Islet precursor cell (in vitro differentiated cells): ENCODE data around the gene PPP1CC.
"Not testable (repeated sequence)": the region's sequence is repeated elsewhere in the genome, so short reads cannot be mapped to it uniquely, and the experiment has no call there.

ENCODE experiments used
- DNase-seq: peaks from one replicate; pipeline ENCODE4 v3.0.0-alpha.2; 2018

Gene PPP1CC

GRCh38 chr12:110742718-110743570 lies at the start of gene PPP1CC:
TSS of gene PPP1CC (minus strand) at chr12:110742891. CDS start at chr12:110742707, 184 bp downstream.
- DNase-seq = peak; percentile 98

GRCh38 chr12:110791589-110791988 lies 48.9 kb upstream of the PPP1CC start:
- DNase-seq = no peak

GRCh38 chr12:110790301-110790700 lies 47.6 kb upstream of the PPP1CC start:
- no peak for DNase-seq

GRCh38 chr12:110786012-110786411 lies 43.3 kb upstream of the PPP1CC start:
- DNase-seq = no peak

GRCh38 chr12:110785240-110785639 lies 42.5 kb upstream of the PPP1CC start:
- DNase-seq = no peak

GRCh38 chr12:110782922-110783321 lies 40.2 kb upstream of the PPP1CC start:
- no peak for DNase-seq

- DNase-seq = no peak
These were observed 39.4 kb upstream of the PPP1CC start for GRCh38 chr12:110782094-110782493.

- no peak for DNase-seq
These were observed 37.8 kb upstream of the PPP1CC start for GRCh38 chr12:110780448-110780847.

- no peak for DNase-seq
These were observed 36.3 kb upstream of the PPP1CC start for GRCh38 chr12:110778833-110779577.

GRCh38 chr12:110776410-110776809 lies 33.7 kb upstream of the PPP1CC start:
- DNase-seq = no peak

GRCh38 chr12:110775997-110776396 lies 33.3 kb upstream of the PPP1CC start:
- no peak for DNase-seq

- no peak for DNase-seq
These were observed 32.1 kb upstream of the PPP1CC start for GRCh38 chr12:110774824-110775223.

GRCh38 chr12:110768960-110769359 lies 26.3 kb upstream of the PPP1CC start:
- no peak for DNase-seq

GRCh38 chr12:110767863-110768262 lies 25.2 kb upstream of the PPP1CC start:
- no peak for DNase-seq

GRCh38 chr12:110766311-110767154 lies 23.8 kb upstream of the PPP1CC start:
- no peak for DNase-seq

GRCh38 chr12:110765572-110765971 lies 22.9 kb upstream of the PPP1CC start:
- DNase-seq = not testable (repeated sequence)

GRCh38 chr12:110765111-110765510 lies 22.4 kb upstream of the PPP1CC start:
- DNase-seq = no peak

GRCh38 chr12:110763583-110763982 lies 20.9 kb upstream of the PPP1CC start:
- DNase-seq = no peak

GRCh38 chr12:110762891-110763290 lies 20.2 kb upstream of the PPP1CC start:
- DNase-seq = no peak

GRCh38 chr12:110760204-110760609 lies 17.5 kb upstream of the PPP1CC start:
- no peak for DNase-seq

- no peak for DNase-seq
These were observed 16.2 kb upstream of the PPP1CC start for GRCh38 chr12:110758922-110759321.

- DNase-seq = peak; percentile 66
These were observed 13.9 kb upstream of the PPP1CC start for GRCh38 chr12:110756611-110757010.
